ENCODE results near the gene BTD. TPM values are rescaled to one million over a fixed set of nuclear protein-coding genes. Genes with fewer than 3 reads are reported as not detected.

BTD gene
- total RNA-seq, 1 donor from 2014 or later = 16.2 TPM

GRCh38 chr3:15592968-15593367 is 8.6 kb upstream of the BTD start:
- H3K4me3 ChIP-seq (ENCODE audit: insufficient read depth, low read depth, low read length) = no peak overlapping the region
- H3K36me3 ChIP-seq (ENCODE audit: insufficient read depth, low read length) = peaks cover 16% of the 10 kb centered on the region
- H3K9ac ChIP-seq (ENCODE audit: low read length) = no peak overlapping the region
- FAIRE-seq (no peak), DNase-seq (ENCODE audit: low read depth) (no peak)
- H3K4me1 ChIP-seq (ENCODE audit: insufficient read depth, low read length) = no peaks in the 10 kb centered on the region
- Mint-ChIP-seq H3K27me3 (ENCODE audit: low read depth, unreplicated experiment) (no peaks in the 10 kb centered on the region), H3K36me3 (ENCODE audit: low read depth, unreplicated experiment) (peaks cover 6% of the 10 kb centered on the region), H3K9me3 (ENCODE audit: unreplicated experiment) (no peaks in the 10 kb centered on the region), H3K4me1 (ENCODE audit: low read depth, unreplicated experiment) (no peaks in the 10 kb centered on the region), H3K27ac (ENCODE audit: unreplicated experiment) (no peak overlapping the region), H3K4me3 (ENCODE audit: unreplicated experiment) (no peak overlapping the region)
- H3K4me2 ChIP-seq (ENCODE audit: low read length) = no peak overlapping the region
- TF ChIP-seq EZH2 (IDR thresholded peaks at IDR 0.05; ENCODE audit: insufficient read depth, low read length) = no peak
- TF ChIP-seq, protein P1, sequence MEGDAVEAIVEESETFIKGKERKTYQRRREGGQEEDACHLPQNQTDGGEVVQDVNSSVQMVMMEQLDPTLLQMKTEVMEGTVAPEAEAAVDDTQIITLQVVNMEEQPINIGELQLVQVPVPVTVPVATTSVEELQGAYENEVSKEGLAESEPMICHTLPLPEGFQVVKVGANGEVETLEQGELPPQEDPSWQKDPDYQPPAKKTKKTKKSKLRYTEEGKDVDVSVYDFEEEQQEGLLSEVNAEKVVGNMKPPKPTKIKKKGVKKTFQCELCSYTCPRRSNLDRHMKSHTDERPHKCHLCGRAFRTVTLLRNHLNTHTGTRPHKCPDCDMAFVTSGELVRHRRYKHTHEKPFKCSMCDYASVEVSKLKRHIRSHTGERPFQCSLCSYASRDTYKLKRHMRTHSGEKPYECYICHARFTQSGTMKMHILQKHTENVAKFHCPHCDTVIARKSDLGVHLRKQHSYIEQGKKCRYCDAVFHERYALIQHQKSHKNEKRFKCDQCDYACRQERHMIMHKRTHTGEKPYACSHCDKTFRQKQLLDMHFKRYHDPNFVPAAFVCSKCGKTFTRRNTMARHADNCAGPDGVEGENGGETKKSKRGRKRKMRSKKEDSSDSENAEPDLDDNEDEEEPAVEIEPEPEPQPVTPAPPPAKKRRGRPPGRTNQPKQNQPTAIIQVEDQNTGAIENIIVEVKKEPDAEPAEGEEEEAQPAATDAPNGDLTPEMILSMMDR (IDR thresholded peaks at IDR 0.05; ENCODE audit: insufficient read depth, low read depth, low read length) = no peak
- no peaks in the 10 kb centered on the region for H4K20me1 ChIP-seq (ENCODE audit: insufficient read depth, low read length)
- H3K27ac ChIP-seq (ENCODE audit: low read depth, low read length) = no peak overlapping the region
- H3K79me2 ChIP-seq (ENCODE audit: insufficient read depth, low read length) = no peaks in the 10 kb centered on the region
- H3K9me3 ChIP-seq (ENCODE audit: insufficient read depth, low read depth, low read length) = no peaks in the 10 kb centered on the region
- H2AFZ ChIP-seq (ENCODE audit: low read depth, low read length) = no peak overlapping the region
- no peaks in the 10 kb centered on the region for H3K27me3 ChIP-seq (ENCODE audit: insufficient read depth, low read length)

DNA sequence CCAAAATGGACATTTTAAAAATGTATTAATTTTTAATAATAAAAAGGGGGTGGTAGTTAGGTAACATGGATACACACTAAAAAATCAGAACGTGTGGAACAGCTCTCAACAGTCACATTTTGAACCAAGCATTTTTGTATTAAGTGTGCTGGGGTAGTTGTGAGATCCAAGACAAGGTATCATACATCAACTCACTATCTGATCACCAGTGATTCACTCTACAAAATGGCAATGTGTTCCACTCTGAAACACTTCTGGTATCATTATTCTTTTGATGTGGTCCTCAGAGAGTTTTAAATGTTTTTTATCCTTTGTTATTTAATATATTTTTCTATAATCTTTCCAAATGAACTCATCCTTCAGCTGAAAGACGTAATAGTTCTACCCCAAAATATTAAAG is 5.6 kb upstream of the BTD start:
- TF ChIP-seq EZH2 (IDR thresholded peaks at IDR 0.05; ENCODE audit: insufficient read depth, low read length) = no peak
- TF ChIP-seq, protein P1 (IDR thresholded peaks at IDR 0.05; ENCODE audit: insufficient read depth, low read depth, low read length) = no peak
- no peak for FAIRE-seq
- peaks cover 5% of the 10 kb centered on the region for H3K4me1 Mint-ChIP-seq (ENCODE audit: low read depth, unreplicated experiment)

DNA sequence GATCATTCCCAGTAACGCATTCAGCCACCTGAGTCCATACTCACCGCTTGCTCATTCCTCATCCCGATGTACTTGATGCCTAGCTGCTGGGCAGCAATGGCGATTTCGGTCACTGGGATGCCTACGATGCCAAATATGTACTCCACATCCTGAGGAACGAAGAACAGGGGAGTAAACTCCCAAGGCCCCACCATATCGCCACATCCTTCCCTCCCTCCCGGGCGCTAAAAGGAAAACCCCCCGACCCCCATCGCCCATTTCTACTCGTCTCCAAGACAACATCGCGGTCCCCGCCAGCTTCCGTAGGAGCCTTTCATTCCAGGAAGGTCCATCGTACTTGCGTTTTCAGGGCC is 523 bp upstream of the BTD start:
- Histone ChIP-seq H3K79me2 (ENCODE audit: insufficient read depth, low read length) (peaks cover 16% of the 10 kb centered on the region), H3K4me1 (ENCODE audit: insufficient read depth, low read length) (peaks cover 12% of the 10 kb centered on the region), H2AFZ (ENCODE audit: low read depth, low read length) (peak overlapping the region; percentile 99), H3K4me2 (ENCODE audit: low read length) (peak overlapping the region; percentile 87), H3K9me3 (ENCODE audit: insufficient read depth, low read depth, low read length) (no peaks in the 10 kb centered on the region), H3K27me3 (ENCODE audit: insufficient read depth, low read length) (no peaks in the 10 kb centered on the region), H3K4me3 (ENCODE audit: insufficient read depth, low read depth, low read length) (peak overlapping the region; percentile 98), H4K20me1 (ENCODE audit: insufficient read depth, low read length) (peaks cover 9% of the 10 kb centered on the region), H3K9ac (ENCODE audit: low read length) (peak overlapping the region; percentile 95), H3K27ac (ENCODE audit: low read depth, low read length) (peak overlapping the region; percentile 86), H3K36me3 (ENCODE audit: insufficient read depth, low read length) (peaks cover 24% of the 10 kb centered on the region)
- H3K27ac Mint-ChIP-seq (ENCODE audit: unreplicated experiment) = peak overlapping the region; percentile 69
- H3K4me3 Mint-ChIP-seq (ENCODE audit: unreplicated experiment) = peak overlapping the region; percentile 99
- no peaks in the 10 kb centered on the region for H3K27me3 Mint-ChIP-seq (ENCODE audit: low read depth, unreplicated experiment)
- TF ChIP-seq EZH2 (IDR thresholded peaks at IDR 0.05; ENCODE audit: insufficient read depth, low read length) = no peak
- TF ChIP-seq, protein P1 (IDR thresholded peaks at IDR 0.05; ENCODE audit: insufficient read depth, low read depth, low read length) = no peak
- H3K4me1 Mint-ChIP-seq (ENCODE audit: low read depth, unreplicated experiment) = peaks cover 7% of the 10 kb centered on the region
- FAIRE-seq = no peak
- H3K36me3 Mint-ChIP-seq (ENCODE audit: low read depth, unreplicated experiment) = peaks cover 6% of the 10 kb centered on the region
- peak; percentile 13 for DNase-seq (ENCODE audit: low read depth)
- no peaks in the 10 kb centered on the region for H3K9me3 Mint-ChIP-seq (ENCODE audit: unreplicated experiment)

More for the DNA sequence above, 5.6 kb upstream of the BTD start:
- Histone ChIP-seq H3K27me3 (ENCODE audit: insufficient read depth, low read length) (no peaks in the 10 kb centered on the region), H3K27ac (ENCODE audit: low read depth, low read length) (no peak overlapping the region), H3K9me3 (ENCODE audit: insufficient read depth, low read depth, low read length) (no peaks in the 10 kb centered on the region), H3K79me2 (ENCODE audit: insufficient read depth, low read length) (peaks cover 14% of the 10 kb centered on the region), H3K4me1 (ENCODE audit: insufficient read depth, low read length) (peaks cover 8% of the 10 kb centered on the region), H3K4me3 (ENCODE audit: insufficient read depth, low read depth, low read length) (no peak overlapping the region), H2AFZ (ENCODE audit: low read depth, low read length) (no peak overlapping the region), H3K4me2 (ENCODE audit: low read length) (no peak overlapping the region), H4K20me1 (ENCODE audit: insufficient read depth, low read length) (peaks cover 9% of the 10 kb centered on the region), H3K36me3 (ENCODE audit: insufficient read depth, low read length) (peaks cover 24% of the 10 kb centered on the region), H3K9ac (ENCODE audit: low read length) (no peak overlapping the region)
- Mint-ChIP-seq H3K27ac (ENCODE audit: unreplicated experiment) (no peak overlapping the region), H3K27me3 (ENCODE audit: low read depth, unreplicated experiment) (no peaks in the 10 kb centered on the region), H3K4me3 (ENCODE audit: unreplicated experiment) (no peak overlapping the region), H3K9me3 (ENCODE audit: unreplicated experiment) (no peaks in the 10 kb centered on the region), H3K36me3 (ENCODE audit: low read depth, unreplicated experiment) (peaks cover 1% of the 10 kb centered on the region)
- DNase-seq (ENCODE audit: low read depth) = no peak

All from astrocyte (in vitro differentiated cells and primary cell).